Suprapubic skin (tissue), 4 donors: ENCODE data around the gene MFSD11.

Experiments
- CTCF ChIP-seq, 2 donors: fragments of 200-600 bp in 1 of 2; fragments of 450-650 bp in 1 of 2; sonication (generic) in 1 of 2; IDR thresholded peaks; one replicate each; pipeline ENCODE4 v1.5.1; 2016 to 2019; ENCODE audit warnings: antibody characterized with exemption in 2 of 2, mild to moderate bottlenecking in 1 of 2, moderate library complexity in 1 of 2
- EP300 ChIP-seq: sonication (generic); formaldehyde crosslinking; IDR thresholded peaks from one replicate; pipeline ENCODE4 v1.6.1; 2017; ENCODE audit warnings: antibody characterized with exemption
- POLR2A ChIP-seq, 2 donors: fragments of 450-650 bp; IDR thresholded peaks; one replicate each; pipeline ENCODE4 v1.6.1; 2017; ENCODE audit warnings: antibody characterized with exemption in 2 of 2, mild to moderate bottlenecking in 2 of 2, moderate library complexity in 2 of 2
- POLR2AphosphoS5 ChIP-seq, 3 donors: sonication (generic); formaldehyde crosslinking; IDR thresholded peaks; one replicate each; pipeline ENCODE4 v1.6.1; 2017; ENCODE audit warnings: antibody characterized with exemption in 3 of 3

GRCh38 chr17:76808326-76808725, 70.4 kb downstream of the MFSD11 start:
- TF ChIP-seq POLR2AphosphoS5 (IDR thresholded peaks at IDR 0.05) = no peak
- no peak for TF ChIP-seq CTCF (IDR thresholded peaks at IDR 0.05)
- TF ChIP-seq POLR2A (IDR thresholded peaks at IDR 0.05) = no peak
- no peak for TF ChIP-seq EP300
